ENCODE measurements around the gene IGFBP4. TPM values are rescaled to one million over a fixed set of nuclear protein-coding genes. Genes with fewer than 3 reads are reported as not detected.

The IGFBP4 gene
- total and polyA plus RNA-seq, 10 of the 15 experiments (the other 5 are each of a cell fraction or from before 2014, with no cell fraction given), result 2.4 to 22.3 (median 6.6) TPM

GRCh38 chr17:40440166-40440565 is 3.1 kb upstream of the IGFBP4 start:
- WGBS (ENCODE audit: insufficient coverage, insufficient replicate concordance, low lambda C conversion rate, missing lambda C conversion rate), result 50% methylated on average over 4 of the region's 4 CpGs
- Histone ChIP-seq H3K9ac (ENCODE audit: control insufficient read depth, insufficient read depth, low read length) (no peak overlapping the region), H2AFZ (ENCODE audit: control insufficient read depth, low read depth, low read length) (no peak overlapping the region), H3K4me2 (ENCODE audit: control insufficient read depth, insufficient read depth) (no peak overlapping the region), H4K20me1 (ENCODE audit: control insufficient read depth, insufficient read depth) (no peaks in the 10 kb centered on the region), H3K4me3 (no peak overlapping the region), H3K9me3 (replicated peaks; ENCODE audit: control insufficient read depth, insufficient read depth, low read length) (no peaks in the 10 kb centered on the region), H3K79me2 (ENCODE audit: control insufficient read depth, insufficient read depth, low read length) (no peaks in the 10 kb centered on the region), H3K4me1 (ENCODE audit: control insufficient read depth, insufficient read depth, low read length) (peaks cover 15% of the 10 kb centered on the region), H3K36me3 (ENCODE audit: control insufficient read depth in 2 of 2, insufficient read depth in 2 of 2, low read length in 1 of 2) (no peaks in the 10 kb centered on the region), H3K27me3 (replicated peaks in 1 of 2; ENCODE audit: control insufficient read depth in 2 of 2, insufficient read depth in 2 of 2, low read length in 1 of 2) (peaks cover 0 to 9% of the 10 kb centered on the region in 2 experiments; a peak in 1 of 4 replicates), H3K27ac (ENCODE audit: control insufficient read depth, insufficient read depth) (no peak overlapping the region)
- POLR2A ChIA-PET, result interaction anchor here (0.6 kb wide), 1 partner anchor 21 kb away, joined by 3 read pairs; no protein-coding TSS in a partner anchor
- ATAC-seq (no peak), DNase-seq (ENCODE audit: low read depth, low spot score) (no peak), FAIRE-seq (no peak)
- RAD21 ChIA-PET (ENCODE audit: unreplicated experiment), result interaction anchor here (4.4 to 16.1 kb wide), 2 partner anchors 36 to 93 kb away, joined by 13 to 175 read pairs; no protein-coding TSS in a partner anchor
- intact Hi-C loops (cut with micrococcal nuclease; ENCODE audit: unreplicated experiment) (loop anchor here (5.0 kb wide), 1 partner anchor 78 kb away; the partner anchor contains the start of gene GJD3), in situ Hi-C loops (cut with MboI) (loop anchor here (25.0 kb wide), 1 partner anchor 97 kb away; no protein-coding TSS in a partner anchor)
- SMC1A ChIA-PET (ENCODE audit: uncharacterized antibody, unreplicated experiment), result interaction anchor here (0.7 to 5.9 kb wide), 8 partner anchors 9 to 95 kb away, joined by 3 to 68 read pairs (median 5); partner anchors contain the start of gene TOP2A
- no TSS peak for BruUV-seq (replicated peaks)
- CTCF ChIA-PET, result interaction anchor here (0.6 to 16.0 kb wide), 12 partner anchors 9 to 1225 kb away, joined by 3 to 289 read pairs (median 5); partner anchors contain the start of gene TOP2A
- TF ChIP-seq ZBTB33 (IDR thresholded peaks at IDR 0.05), result no peak
- TF ChIP-seq GABPA (IDR thresholded peaks at IDR 0.05; ENCODE audit: low read depth), result no peak
- no peak for TF ChIP-seq HDAC6 (IDR thresholded peaks at IDR 0.05; ENCODE audit: unreplicated experiment)
- no peak for TF ChIP-seq TCF7 (IDR thresholded peaks at IDR 0.05; ENCODE audit: borderline replicate concordance)
- TF ChIP-seq ASH2L (IDR thresholded peaks at IDR 0.05; ENCODE audit: borderline replicate concordance, low read depth), result no peak
- TF ChIP-seq ZSCAN29 (IDR thresholded peaks at IDR 0.05), result no peak
- no peak for TF ChIP-seq BCLAF1 (IDR thresholded peaks at IDR 0.05)
- no peak for TF ChIP-seq IKZF1 (conservative IDR thresholded peaks at IDR 0.05)
- no peak for TF ChIP-seq STAT3 (IDR thresholded peaks at IDR 0.05; ENCODE audit: low read depth, low read length)
- no peak for TF ChIP-seq PKNOX1 (IDR thresholded peaks at IDR 0.05)
- no peak for TF ChIP-seq NFIC (IDR thresholded peaks at IDR 0.05; ENCODE audit: low read depth, low read length)
- no peak for TF ChIP-seq POU2F2 (IDR thresholded peaks at IDR 0.05; ENCODE audit: borderline replicate concordance, low read depth, low read length)
- no peak for TF ChIP-seq CEBPZ (IDR thresholded peaks at IDR 0.05; ENCODE audit: low read depth, low read length)
